GOT3 (cell line): ENCODE results near the gene SRP9.
"Not testable (repeated sequence)": the region's sequence is repeated elsewhere in the genome, so short reads cannot be mapped to it uniquely, and the experiment has no call there.

Source experiments
- DNase-seq: peaks from one replicate; lab custom pipeline; 2025; ENCODE audit warnings: mixed read lengths; lab: John Stamatoyannopoulos, UW

Gene SRP9

DNA sequence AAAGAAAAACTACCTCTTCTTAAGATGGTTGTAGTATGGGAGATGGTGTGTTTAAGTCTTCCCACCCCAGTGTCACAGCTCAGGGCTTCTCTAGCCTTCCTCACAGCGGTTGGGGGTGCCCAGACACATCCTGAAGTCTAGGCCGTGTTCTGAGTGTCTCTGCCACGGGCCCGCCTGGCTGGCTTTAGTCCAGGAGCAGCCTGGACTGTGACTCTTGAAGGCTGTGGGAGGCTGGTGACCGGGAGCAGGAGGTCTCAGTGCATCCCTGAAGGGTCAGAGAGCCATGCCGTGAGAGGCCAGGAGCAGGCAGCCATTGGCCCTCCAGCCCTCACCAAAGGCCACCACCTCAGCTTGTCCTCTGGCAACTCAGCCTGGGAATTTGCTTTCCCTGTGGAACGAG lies 36.8 kb downstream of the SRP9 start:
- DNase-seq: no peak

DNA sequence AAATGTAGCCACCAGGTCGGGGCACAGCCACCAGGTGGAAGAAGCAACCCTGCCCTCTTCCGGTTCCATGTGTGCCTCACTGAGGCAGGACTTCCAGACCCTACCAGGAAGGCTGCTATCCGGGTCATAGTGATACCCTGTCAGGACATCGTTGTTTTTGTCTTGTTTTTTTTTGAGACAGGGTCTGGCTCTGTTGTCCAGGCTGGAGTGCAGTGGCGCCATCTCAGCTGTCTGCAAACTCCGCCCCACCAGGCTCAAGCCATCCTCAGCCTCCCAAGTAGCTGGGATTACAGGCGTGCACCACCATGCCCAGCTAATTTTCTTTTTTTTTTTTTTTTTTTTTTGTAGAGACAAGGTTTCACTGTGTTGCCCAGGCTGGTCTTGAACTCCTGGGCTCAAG lies 37.5 kb downstream of the SRP9 start:
- not testable (repeated sequence) for DNase-seq

DNA sequence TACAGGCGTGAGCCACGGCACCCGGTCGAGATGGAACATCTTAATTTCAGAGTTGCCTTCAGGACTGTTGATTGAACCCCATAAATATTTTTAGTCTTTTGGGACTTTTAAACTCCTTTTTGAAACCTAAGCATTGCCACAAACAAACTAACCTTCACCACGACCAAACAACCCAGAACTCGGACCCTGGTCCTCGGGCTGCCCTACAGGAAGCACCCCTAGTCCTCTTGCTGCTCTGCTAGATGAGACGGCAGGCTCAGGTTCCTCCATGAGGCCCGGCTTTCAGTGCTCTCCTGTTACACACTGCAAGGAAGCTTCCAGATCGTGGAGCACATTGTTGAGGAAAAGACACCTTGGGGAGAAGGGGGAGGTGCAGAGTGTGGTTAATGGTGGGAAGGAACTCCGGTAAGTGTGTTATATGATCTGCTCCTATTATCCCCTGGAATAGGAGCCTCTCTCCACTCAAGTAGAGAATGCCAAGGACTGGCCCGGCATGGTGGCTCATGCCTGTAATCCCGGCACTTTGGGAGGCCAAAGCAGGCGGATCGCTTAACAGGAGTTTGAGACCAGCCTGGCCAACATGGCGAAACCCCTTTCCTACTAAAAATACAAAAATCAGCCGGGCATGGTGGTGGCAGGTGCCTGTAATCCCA lies 38.0 kb downstream of the SRP9 start:
- DNase-seq: no peak

DNA sequence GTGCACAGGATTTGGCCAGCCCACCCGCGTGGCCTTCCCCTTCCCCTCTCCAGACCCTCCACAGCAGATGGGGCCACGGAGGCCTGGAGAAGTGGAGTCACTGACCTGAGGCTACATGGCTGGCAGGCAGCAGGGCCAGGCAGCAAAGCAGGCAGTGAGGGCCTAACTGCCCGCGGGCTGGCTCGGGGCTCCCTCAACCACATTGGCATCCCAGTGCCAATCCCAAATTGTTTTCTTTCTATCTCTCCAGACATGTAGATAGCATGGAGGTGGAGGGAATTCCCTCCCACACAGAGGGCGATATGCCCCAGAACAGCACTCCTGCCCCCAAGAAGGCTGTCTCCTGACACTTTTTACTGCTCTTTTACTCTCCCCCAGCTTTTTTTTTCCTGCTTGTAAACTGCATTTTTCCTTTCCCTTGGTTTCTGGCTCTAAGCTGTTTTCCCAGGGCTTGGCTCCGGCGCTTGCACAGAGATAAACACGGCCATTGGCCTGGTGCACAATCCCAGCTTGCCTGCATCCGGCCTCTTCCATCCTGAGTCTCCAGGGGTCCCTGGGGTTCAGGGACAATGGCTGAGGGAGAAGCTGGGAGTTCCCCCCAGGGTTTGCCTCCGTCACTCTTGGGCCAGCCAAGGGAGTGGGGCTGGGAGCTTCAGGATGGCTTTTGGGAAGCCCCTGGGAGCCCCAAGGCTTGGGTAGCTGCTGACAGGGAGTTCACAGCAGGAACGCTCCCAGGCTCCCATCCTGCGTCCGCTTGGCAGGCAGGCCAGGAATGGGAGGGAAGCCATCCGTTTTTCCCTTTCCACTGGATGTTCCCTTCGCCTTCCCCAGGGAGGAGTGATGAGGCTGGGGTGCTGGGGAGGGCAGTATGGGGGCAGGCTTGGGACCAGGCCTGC lies 39.3 kb downstream of the SRP9 start:
- DNase-seq: no peak

DNA sequence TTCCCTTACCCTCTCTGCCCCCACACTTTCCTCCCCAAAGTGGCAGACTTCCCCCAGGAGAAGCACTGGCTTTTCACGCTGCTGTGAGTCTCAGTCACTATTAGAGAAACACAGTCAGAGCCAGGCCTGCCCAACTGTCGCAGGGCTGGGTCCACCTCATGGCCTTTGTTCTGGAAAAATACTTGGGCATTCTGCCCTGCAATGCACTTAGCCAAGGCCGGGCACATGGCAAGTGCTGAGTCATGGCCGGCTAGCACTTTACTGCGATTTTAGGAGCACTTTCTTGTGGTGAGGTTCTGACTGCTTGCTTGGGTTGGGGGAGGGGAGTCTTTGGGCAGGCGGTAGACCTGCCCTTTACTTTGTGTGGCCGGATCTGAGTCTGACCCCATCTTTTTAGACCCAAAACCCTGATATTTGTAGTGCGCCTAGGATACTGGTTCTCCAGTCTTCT lies 40.0 kb downstream of the SRP9 start:
- no peak for DNase-seq

DNA sequence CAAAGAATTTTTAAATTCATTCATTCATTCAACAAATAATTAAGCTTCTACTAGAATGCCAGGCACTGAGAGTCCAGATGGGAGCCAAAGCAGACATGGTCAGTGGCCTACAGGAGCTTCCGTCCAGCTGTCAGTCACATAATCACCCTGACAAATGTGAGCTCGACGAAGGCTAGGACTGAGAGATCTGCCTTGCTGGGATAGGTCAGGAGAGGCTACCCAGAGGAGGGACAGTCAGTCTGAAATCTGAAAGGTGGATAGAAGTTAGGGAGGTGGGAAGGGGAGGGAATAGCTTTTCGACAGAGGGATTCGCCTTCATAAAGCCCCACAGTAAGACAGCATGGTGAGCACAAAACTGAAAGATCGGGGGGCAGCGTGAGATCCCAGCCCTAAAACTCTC lies 40.6 kb downstream of the SRP9 start:
- DNase-seq: no peak

DNA sequence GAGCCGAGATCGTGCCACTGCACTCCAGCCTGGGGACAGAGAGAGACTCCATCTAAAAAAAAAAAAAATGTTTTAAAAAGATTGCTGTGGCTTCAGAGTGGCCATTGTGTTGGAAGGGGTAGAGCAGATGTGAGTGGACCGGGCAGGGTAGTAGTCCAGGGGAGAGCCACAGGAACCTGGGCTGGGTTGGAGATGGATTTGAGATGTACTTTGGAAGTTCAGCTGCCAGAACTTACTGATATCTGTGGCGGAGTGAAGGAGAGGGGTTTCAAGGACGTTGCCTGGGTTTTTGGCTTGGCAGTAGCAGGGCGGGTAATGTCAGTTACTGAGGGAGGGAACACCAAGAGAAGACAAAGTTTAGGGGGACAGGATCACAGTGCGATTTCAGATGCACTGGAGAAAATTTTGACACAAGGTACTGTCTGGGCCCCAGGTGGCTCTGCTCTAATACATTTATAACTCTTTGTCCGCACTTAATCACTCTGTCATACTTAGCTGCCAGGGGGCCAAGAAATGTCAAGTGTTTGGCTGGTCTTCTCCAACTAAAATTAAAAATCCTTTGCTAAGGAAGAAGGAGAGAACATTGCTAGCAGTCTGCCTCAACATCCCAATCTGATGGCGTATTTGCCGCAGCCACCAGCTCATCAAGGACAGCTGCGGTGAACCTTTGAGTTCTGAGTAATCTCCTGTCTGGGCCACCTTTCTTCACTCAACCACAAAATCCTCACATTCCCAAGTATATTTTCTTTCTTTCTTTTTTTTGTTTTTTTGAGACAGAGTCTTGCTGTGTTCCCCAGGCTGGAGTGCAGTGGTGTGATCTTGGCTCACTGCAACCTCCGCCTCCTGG lies 41.9 kb downstream of the SRP9 start:
- DNase-seq: no peak

DNA sequence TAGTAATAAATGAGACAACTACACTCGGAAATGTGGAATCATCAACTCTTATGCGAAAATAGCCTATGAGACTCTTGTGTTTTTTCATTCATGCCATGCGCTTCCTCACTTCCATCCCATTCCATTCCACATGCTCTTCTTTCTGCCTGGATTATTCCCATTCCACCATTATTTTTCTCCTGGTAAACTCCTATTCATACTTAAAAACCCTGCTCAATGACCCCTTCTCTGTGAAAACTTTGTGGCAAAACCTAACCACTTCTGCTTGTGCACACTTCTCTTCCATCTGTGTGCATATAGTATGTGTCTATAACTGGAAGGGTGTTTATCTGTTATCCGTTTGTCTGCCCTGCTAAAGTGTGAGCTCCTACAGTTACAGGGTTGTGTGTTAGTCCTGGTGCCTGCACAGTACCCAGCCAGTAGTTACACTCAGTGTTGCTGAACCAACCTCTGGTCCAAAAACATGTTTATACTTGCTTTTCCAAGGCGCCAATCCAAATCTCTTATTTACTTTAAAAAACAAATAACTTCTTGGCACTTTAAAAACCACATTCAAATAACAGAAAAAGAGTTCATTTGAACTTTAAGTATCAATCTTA lies 43.0 kb downstream of the SRP9 start:
- no peak for DNase-seq

DNA sequence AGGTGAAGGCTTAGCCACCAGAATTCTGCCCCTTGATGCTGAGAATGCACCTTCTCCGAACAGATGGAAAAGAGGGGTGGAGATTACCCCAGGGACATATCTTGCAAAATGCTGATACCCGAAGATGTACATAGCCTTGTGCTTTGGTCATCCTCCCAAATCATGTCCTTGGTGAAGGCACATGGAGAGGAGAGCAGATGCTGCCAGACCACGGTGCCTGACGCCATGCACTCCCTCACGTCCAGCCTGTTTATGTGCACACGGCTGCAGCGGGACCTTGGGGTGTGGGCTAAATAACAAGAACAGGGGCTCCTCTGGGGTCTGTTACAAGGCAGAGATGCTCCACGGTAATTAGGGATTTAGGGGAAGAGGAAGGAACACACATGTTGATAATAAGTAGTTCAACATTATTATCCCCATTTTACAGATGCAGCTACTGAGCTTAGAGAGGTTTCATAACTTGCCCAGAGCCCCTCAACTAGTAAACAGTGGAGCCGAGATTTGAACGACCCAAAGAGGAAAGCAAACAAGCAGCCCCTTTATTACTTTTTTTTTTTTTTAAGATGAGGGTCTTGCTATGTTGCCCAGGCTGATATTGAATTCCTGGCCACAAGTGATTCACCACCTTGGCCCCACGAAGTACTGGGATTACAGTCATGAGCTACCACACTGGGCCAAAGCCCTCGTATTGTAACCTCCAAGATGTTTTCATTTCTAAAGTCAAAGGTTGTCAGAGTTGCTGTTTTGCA lies 45.2 kb downstream of the SRP9 start:
- DNase-seq: no peak

DNA sequence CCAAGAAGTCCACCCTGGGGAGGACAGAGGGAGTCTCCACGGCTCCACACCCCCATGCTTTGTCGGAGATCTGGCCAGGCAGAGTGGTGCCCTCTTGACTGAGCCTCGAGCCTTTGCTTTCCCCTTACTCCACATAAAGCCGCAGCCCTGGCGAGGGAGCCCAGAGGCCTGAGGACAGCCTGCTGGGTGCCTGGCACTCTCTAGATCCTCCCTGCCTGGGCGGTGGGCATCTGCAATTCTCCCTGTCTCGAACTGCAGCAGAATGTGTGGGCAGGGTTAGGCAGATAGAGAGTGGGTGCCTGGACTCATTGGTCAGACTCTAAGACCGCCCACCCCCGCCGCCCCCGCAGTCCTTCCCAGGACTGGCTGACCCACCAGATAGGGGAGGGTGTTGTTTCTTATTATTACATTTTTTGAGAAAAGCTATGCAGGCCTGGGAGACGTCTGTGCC lies 46.2 kb downstream of the SRP9 start:
- DNase-seq: no peak

DNA sequence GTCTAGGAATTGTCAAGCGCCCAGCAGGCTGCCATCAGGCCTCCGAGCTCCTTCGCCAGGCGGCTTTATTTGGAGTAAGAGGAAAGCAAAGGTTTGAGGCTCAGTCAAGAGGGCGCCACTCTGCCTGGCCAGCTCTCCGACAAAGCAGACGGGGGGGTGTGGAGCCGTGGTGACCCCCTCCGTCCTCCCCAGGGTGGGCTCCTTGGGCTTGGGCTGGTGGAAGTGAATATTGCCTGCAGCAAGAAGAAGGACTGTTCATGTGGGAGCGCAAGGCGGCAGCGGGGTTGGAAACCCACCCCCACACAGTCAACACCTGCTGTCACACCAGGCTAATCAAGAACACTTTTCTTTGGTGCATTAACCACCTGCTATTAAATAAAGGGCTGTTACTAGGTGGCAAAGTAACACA lies 46.9 kb downstream of the SRP9 start:
- DNase-seq: no peak

DNA sequence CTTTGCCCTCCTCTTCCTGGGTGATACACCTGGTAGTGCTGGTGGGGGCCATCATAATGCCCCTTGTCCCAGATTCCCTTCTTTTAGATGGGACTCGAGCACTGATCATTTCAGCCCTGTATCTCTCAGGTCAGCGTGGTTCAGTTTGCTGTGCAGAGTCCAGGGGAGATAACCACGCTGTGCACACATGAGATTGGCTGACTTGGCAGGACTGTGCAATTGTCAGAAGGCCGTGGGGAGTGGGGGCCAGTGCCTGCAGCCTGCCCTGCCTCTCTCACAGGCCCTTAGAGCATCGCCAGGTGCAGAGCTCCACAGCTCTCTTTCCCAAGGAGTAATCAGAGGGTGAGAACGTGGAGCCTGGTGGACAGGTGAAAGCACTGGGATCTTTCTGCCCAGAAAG lies 47.5 kb downstream of the SRP9 start:
- no peak for DNase-seq

DNA sequence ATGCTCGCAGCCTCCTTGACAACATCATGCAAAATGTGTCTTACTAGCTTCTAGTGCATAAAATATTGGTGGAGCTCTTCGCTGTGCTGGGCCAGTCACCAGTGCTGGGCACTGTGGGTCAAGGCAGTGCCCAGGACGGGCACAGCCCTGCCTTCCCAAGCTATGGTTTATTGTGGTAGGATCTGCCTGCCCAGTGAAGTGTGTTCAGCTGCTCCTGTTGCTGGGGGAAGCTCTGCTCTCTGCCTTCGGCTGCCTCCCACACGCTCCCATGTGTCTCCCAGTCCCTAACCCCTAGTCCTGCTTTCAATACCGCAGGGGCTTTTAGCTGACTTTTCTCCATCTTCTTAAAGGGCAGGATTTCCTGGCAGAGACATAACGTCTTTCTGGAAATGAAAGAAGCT lies 48.0 kb downstream of the SRP9 start:
- no peak for DNase-seq

DNA sequence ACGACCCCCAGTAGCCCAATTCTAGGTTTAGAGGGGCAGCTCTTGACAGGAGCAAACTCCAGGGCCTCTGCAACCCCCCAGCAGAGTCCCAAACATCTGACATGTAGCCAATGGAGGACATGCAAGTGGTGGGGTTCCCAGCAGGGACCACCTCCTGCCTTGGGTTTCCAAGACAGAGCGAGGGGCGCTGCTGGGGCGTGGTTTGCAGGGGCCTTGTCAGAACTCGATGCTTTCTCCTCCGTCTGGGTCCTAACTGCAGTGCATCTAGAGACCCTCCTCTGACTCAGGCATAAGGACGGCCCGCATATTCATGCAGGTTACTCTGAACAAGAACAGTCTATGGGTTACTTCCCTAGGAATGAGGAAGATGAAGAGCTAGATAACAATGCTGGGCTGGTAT lies 49.5 kb downstream of the SRP9 start:
- no peak for DNase-seq

DNA sequence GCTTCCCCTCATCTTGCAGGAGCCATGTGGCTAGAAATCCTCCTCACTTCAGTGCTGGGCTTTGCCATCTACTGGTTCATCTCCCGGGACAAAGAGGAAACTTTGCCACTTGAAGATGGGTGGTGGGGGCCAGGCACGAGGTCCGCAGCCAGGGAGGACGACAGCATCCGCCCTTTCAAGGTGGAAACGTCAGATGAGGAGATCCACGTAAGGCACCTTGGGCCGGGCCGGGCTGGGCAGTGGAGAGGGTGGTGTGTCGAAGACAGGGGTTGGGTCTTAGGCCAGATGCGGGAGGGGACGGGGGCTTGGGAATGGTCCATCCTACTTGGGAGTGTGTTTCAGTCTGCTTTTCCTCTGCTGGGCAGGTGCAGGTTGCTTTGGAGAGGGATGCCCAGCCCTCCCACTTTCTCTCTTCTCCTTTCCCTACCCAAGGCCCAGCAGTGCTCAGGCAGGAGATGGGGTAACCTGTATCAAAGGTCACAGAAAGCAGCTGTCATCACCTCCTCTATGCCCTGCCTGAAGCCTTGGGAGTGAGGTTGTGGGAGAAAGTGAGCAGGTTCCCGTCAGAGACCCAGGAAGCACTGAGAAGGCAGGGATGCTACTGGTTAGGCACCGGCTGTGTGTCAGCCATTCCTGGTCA lies 51.2 kb downstream of the SRP9 start:
- DNase-seq: no peak

DNA sequence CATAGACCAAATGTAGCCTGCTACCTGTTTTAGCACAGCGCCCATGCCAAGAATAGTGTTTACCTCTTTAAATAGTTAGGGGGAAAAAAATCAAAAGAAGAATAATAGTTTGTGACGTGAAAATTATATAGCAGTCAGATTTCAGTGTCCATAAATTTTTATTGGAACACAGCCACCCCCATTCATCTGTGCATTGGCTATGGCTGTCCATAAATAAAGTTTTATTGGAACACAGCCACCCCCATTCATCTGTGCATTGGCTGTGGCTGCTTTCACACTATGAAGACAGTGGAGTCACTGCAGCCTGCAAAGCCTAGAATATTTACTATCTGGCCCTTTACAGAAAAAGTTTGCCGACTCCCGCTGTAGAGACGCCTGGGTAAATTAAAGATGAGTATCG lies 53.2 kb downstream of the SRP9 start:
- no peak for DNase-seq

DNA sequence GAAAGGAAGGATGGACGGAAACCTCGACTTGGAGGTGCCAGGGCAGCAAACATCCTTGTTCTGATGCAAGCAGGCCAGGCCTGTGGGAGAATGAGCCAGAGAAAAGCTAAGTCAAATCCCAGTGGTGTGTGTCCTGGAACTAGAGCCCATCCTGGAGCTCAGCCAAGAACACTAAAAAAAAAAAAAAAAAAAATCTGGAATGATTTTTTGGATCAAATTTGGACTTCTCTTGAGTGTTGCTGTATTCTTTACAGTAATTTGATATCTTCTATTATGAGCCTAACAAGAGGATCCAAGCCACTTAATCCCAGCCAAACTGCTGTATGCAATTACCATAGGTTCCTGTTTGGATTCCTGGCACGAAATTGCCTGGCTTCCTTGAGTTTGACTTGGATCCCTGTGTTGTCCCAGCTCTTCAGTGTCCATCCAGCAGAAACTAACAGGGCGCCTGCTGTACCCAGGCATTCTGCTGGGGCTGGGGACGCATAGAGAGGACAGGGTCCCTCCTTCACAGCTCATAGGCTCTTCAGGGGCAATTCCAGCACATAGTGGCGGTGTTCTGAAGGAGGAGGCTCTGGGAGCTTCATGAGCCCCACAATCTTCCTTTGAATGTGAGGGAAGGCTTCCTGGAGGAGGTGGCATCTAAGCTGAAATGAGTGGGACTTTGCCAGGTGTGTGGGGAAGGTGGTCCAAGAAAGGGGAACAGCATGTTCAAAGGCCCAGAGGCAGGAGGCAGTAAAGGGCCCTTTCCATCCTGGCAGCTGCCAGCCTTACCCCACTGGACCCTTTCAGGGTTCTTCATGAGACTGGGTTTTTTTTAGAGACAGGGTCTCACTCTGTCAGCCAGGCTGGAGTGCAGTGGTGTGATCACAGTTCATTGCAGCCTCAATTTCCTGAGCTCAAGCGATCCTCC lies 57.0 kb downstream of the SRP9 start:
- no peak for DNase-seq

DNA sequence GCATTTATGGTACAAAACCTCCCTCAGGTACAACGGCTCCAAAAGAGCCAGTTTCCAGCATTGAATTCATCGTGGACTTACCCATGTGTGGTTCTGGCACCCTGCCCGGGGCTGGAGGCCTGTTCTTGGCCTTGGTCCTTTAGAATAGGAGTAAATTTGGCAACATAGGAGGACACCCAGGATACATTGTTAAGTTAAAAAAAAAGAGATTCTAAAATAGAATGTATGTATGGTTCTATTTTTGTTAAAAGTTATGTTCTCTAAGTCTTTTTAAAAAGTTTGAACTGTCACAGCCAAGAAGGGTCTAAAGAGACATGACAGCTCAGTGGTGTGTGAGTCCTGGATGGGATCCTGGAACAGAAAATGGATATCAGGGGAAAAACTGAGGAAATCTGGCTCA lies 58.2 kb downstream of the SRP9 start:
- DNase-seq: no peak

DNA sequence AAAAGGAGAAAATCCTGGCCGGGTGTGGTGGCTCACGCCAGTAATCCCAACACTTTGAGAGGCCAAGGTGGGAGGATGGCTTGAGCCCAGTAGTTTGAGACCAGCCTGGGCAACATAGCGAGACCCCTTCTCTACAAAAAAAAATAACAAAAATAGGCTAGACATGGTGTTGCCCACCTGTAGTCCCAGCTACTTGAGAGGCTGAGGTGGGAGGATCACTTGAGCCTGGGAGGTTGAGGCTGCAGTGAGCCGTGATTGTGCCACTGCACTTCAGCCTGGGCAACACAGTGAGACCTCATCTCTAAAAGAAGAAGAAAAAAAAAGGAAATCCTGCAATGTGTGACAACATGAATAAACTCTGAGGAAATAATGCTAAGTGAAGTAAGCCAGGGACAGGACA lies 58.7 kb downstream of the SRP9 start:
- not testable (repeated sequence) for DNase-seq

DNA sequence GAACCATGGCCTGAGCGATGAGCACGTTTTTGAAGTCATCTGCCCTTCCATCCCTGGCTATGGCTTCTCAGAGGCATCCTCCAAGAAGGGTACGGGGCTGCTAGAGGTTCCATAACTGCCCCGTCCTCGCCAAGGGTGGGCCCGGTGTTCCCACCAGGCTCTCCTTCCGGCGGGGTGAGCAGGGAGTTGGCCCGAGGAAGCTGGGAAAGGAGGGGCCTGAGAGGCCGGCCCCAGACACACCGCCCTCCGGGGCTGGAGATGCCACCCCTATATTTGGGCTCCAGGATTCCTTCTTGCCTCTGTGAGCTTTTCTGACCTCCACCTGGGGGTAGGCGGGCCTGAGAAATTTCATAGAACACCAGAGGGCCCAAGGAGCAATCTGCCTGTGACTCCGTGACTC lies 61.2 kb downstream of the SRP9 start:
- DNase-seq: no peak
